GM19328 (cell line): ENCODE results near the gene VSTM4.

ENCODE experiments used
- ATAC-seq: cut with Tn5 transposase; IDR thresholded peaks from one replicate; pipeline ENCODE4 v1.9.1; 2021; ENCODE audit warnings: mild to moderate bottlenecking, moderate library complexity; ENCODE audit not compliant: unreplicated experiment

VSTM4 gene

GRCh38 chr10:49096890-49097445 lies 18.4 kb downstream of the VSTM4 start:
- ATAC-seq, result no peak

- no peak for ATAC-seq
Observed at GRCh38 chr10:49094646-49095045, 20.7 kb downstream of the VSTM4 start.

GRCh38 chr10:49093922-49094321 lies 21.4 kb downstream of the VSTM4 start:
- ATAC-seq, result no peak

GRCh38 chr10:49092477-49092876 lies 22.8 kb downstream of the VSTM4 start:
- ATAC-seq, result no peak

- ATAC-seq, result no peak
Observed at GRCh38 chr10:49091450-49092210, 23.7 kb downstream of the VSTM4 start.

GRCh38 chr10:49090696-49091380 lies 24.5 kb downstream of the VSTM4 start:
- ATAC-seq, result no peak

- ATAC-seq, result no peak
Observed at GRCh38 chr10:49090189-49090575, 25.1 kb downstream of the VSTM4 start.

GRCh38 chr10:49089557-49090188 lies 25.6 kb downstream of the VSTM4 start:
- no peak for ATAC-seq

- no peak for ATAC-seq
Observed at GRCh38 chr10:49089152-49089551, 26.2 kb downstream of the VSTM4 start.

- no peak for ATAC-seq
Observed at GRCh38 chr10:49086889-49087288, 28.4 kb downstream of the VSTM4 start.

- no peak for ATAC-seq
Observed at GRCh38 chr10:49083261-49083660, 32.1 kb downstream of the VSTM4 start.

- ATAC-seq, result no peak
Observed at GRCh38 chr10:49082766-49083165, 32.6 kb downstream of the VSTM4 start.

GRCh38 chr10:49081547-49082275 lies 33.6 kb downstream of the VSTM4 start:
- ATAC-seq, result no peak

- no peak for ATAC-seq
Observed at GRCh38 chr10:49080965-49081364, 34.4 kb downstream of the VSTM4 start.

GRCh38 chr10:49080071-49080470 lies 35.3 kb downstream of the VSTM4 start:
- ATAC-seq, result no peak

GRCh38 chr10:49079499-49079898 lies 35.8 kb downstream of the VSTM4 start:
- ATAC-seq, result no peak

- ATAC-seq, result no peak
Observed at GRCh38 chr10:49079072-49079471, 36.2 kb downstream of the VSTM4 start.

- ATAC-seq, result no peak
Observed at GRCh38 chr10:49078433-49078832, 36.9 kb downstream of the VSTM4 start.

GRCh38 chr10:49076741-49077521 lies 38.4 kb downstream of the VSTM4 start:
- no peak for ATAC-seq

GRCh38 chr10:49076319-49076718 lies 39.0 kb downstream of the VSTM4 start:
- no peak for ATAC-seq
